ENCODE measurements around the gene SNRNP27. TPM values are rescaled to one million over a fixed set of nuclear protein-coding genes. Genes with fewer than 3 reads are reported as not detected.

SNRNP27 gene
- total RNA-seq, 1 experiment from 2014 or later, result 47.1 TPM

- no peak overlapping the region for H3K56ac ChIP-seq (ENCODE audit: insufficient read length, low read depth, low read length)
- H3K27me3 ChIP-seq (ENCODE audit: insufficient read depth, low read length), result no peaks in the 10 kb centered on the region
- H3K23ac ChIP-seq (ENCODE audit: insufficient read length, low read depth, low read length), result peak overlapping the region; percentile 39
- H3K79me1 ChIP-seq (ENCODE audit: insufficient read depth, low read depth, low read length, poor library complexity, severe bottlenecking), result no peaks in the 10 kb centered on the region
- H3K4me2 ChIP-seq (ENCODE audit: insufficient read depth, insufficient read length, low read length), result no peak overlapping the region
- H3K4me1 ChIP-seq (ENCODE audit: insufficient read depth, low read length), result no peaks in the 10 kb centered on the region
- no peak for DNase-seq
- no peak overlapping the region for H4K5ac ChIP-seq (ENCODE audit: insufficient read length, low read depth, low read length)
- no peak overlapping the region for H4K91ac ChIP-seq (ENCODE audit: insufficient read length, low read depth, low read length)
- H3K4ac ChIP-seq (ENCODE audit: low read depth, low read length), result no peak overlapping the region
- Mint-ChIP-seq H3K4me1 (peaks cover 8 to 11% of the 10 kb centered on the region in 2 experiments; a peak in 3 of 4 replicates), H3K27ac (no peak overlapping the region), H3K4me3 (no peak overlapping the region), H3K27me3 (ENCODE audit: low read depth) (no peaks in the 10 kb centered on the region; the same call in 1 of the 2 replicates), H3K36me3 (ENCODE audit: insufficient read depth in 1 of 3, low read depth in 3 of 3) (peaks cover 0 to 5% (median 0%) of the 10 kb centered on the region in 3 experiments; a peak in 1 of 7 replicates), H3K9me3 (no peaks in the 10 kb centered on the region)
- H2BK15ac ChIP-seq (ENCODE audit: low read depth, low read length), result no peak overlapping the region
- no peak overlapping the region for H2BK5ac ChIP-seq (ENCODE audit: insufficient read length, low read length)
- no peak overlapping the region for H2BK120ac ChIP-seq (ENCODE audit: low read depth, low read length, poor library complexity, severe bottlenecking)
- no peak overlapping the region for H3K14ac ChIP-seq (ENCODE audit: insufficient read depth, low read length)
- no peak for TF ChIP-seq CTCF (conservative IDR thresholded peaks at IDR 0.05)
- no peaks in the 10 kb centered on the region for H3K9me3 ChIP-seq (ENCODE audit: control insufficient read depth, low read depth, low read length)
- no peak overlapping the region for H2BK12ac ChIP-seq (ENCODE audit: insufficient read length, low read depth, low read length)
- H3K18ac ChIP-seq (ENCODE audit: insufficient read length, low read depth, low read length), result no peak overlapping the region
- H3K79me2 ChIP-seq (ENCODE audit: insufficient read depth, low read length), result no peaks in the 10 kb centered on the region
- H3K23me2 ChIP-seq (ENCODE audit: insufficient read length, low read depth, low read length, poor library complexity, severe bottlenecking), result peaks cover 3% of the 10 kb centered on the region
- no peak overlapping the region for H2BK20ac ChIP-seq (ENCODE audit: low read depth, low read length, poor library complexity, severe bottlenecking)
- WGBS (ENCODE audit: extremely low coverage, insufficient read length, low lambda C conversion rate), result no CpG with 5 or more reads among the region's 3 CpGs
- H2AFZ ChIP-seq (ENCODE audit: low read length), result no peak overlapping the region
- no peak overlapping the region for H3T11ph ChIP-seq (ENCODE audit: low read length)
- H4K8ac ChIP-seq (replicated peaks; ENCODE audit: insufficient read length, low read depth, low read length), result no peak overlapping the region
- H2AK5ac ChIP-seq (ENCODE audit: insufficient read length, low read length), result no peak overlapping the region
- H4K20me1 ChIP-seq (ENCODE audit: control insufficient read depth, insufficient read depth, insufficient read length), result no peaks in the 10 kb centered on the region
- no peak overlapping the region for H3K9ac ChIP-seq (ENCODE audit: extremely low read depth, insufficient read length, low read length)
- H3K27ac ChIP-seq (ENCODE audit: insufficient read length, low read depth, low read length), result no peak overlapping the region
Observed at GRCh38 chr2:69917852-69918251, 24.1 kb downstream of the SNRNP27 start.

All from H9 (cell line).